ENCODE data around the gene SLC16A12. TPM values are rescaled to one million over a fixed set of nuclear protein-coding genes. Genes with fewer than 3 reads are reported as not detected.

Gene SLC16A12
- total RNA-seq, 2 experiments from 2014 or later: not detected

DNA sequence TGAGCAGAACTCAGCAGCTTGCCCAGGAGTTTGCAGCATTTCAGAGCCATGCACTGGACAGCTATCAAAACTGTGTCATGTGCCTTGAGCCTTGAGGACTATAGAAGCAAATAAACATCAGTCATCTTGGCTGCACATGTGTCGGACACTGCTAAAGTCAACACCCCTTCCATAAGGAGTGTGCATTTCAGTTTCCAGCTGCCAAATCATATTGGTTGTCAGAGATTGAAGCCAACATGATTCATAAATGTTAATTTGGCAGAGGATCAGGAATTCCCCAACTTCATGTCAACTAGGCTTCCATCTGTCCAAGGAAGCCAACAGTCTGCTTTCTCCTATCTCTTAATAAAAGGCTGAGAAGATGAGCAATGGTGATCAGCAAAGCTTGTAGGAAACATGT lies 32.8 kb downstream of the SLC16A12 start:
- H3K4me1 Mint-ChIP-seq (ENCODE audit: low read depth): peaks cover 10% of the 10 kb centered on the region
- no peaks in the 10 kb centered on the region for H3K9me3 Mint-ChIP-seq
- no peaks in the 10 kb centered on the region for H3K36me3 Mint-ChIP-seq (ENCODE audit: low read depth)
- no peak overlapping the region for H3K27ac Mint-ChIP-seq
- no peak for DNase-seq
- no peak overlapping the region for H3K4me3 Mint-ChIP-seq
- CTCF ChIA-PET: interaction anchor here (0.6 kb wide), 1 partner anchor 56 kb away, joined by 3 read pairs; no protein-coding TSS in a partner anchor
- H3K27me3 Mint-ChIP-seq (ENCODE audit: low read depth): no peaks in the 10 kb centered on the region
- intact Hi-C loops (cut with micrococcal nuclease): no loop called here

DNA sequence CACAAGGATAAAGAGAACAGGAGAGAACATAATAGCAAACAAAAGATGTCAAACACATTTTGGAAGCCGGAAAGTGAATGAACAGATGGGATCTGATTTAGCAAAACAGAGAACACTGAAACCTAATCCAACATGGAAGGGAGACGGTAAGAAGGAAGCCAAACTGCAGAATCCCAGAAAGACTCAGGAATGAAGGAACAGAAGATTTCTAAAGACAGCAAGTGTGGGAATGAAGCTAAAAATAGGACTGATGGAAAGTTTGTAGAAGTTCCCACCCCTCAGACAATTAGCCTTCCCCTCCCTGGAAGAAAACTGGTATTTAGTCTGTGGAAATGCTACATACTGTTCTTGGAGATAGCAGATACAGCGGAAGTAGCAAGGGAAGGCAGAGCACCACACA lies 40.8 kb downstream of the SLC16A12 start:
- H3K27me3 Mint-ChIP-seq (ENCODE audit: low read depth): no peaks in the 10 kb centered on the region
- DNase-seq: no peak
- CTCF ChIA-PET: interaction anchor here (0.6 kb wide), 1 partner anchor 1385 kb away, joined by 3 read pairs; no protein-coding TSS in a partner anchor
- no peak overlapping the region for H3K27ac Mint-ChIP-seq
- intact Hi-C loops (cut with micrococcal nuclease): no loop called here
- no peaks in the 10 kb centered on the region for H3K9me3 Mint-ChIP-seq
- no peak overlapping the region for H3K4me3 Mint-ChIP-seq
- H3K4me1 Mint-ChIP-seq (ENCODE audit: low read depth): no peaks in the 10 kb centered on the region
- no peaks in the 10 kb centered on the region for H3K36me3 Mint-ChIP-seq (ENCODE audit: low read depth)

DNA sequence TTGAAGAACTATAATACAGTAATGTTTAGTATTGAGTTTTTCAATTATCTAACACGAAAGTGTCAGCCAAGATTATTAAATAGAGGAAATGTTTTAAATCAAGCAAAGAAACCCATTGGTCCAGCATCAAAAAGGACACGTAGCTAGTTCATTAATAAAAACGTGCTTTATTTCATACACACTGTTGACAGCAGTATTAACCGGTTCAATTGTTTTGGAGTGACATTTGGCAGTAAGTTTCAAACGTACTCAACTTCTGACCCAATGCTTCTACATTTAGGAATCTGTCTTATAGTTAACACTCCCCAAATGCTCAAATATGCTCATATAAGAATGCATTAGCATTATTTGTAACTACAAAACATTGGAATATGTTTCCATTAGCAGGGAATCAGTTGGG lies 41.3 kb downstream of the SLC16A12 start:
- H3K27ac Mint-ChIP-seq: no peak overlapping the region
- DNase-seq: no peak
- H3K27me3 Mint-ChIP-seq (ENCODE audit: low read depth): no peaks in the 10 kb centered on the region
- intact Hi-C loops (cut with micrococcal nuclease): no loop called here
- no peaks in the 10 kb centered on the region for H3K36me3 Mint-ChIP-seq (ENCODE audit: low read depth)
- no peaks in the 10 kb centered on the region for H3K9me3 Mint-ChIP-seq
- H3K4me1 Mint-ChIP-seq (ENCODE audit: low read depth): no peaks in the 10 kb centered on the region
- CTCF ChIA-PET: interaction anchor here (0.6 kb wide), 1 partner anchor 1386 kb away, joined by 3 read pairs; no protein-coding TSS in a partner anchor
- H3K4me3 Mint-ChIP-seq: no peak overlapping the region

DNA sequence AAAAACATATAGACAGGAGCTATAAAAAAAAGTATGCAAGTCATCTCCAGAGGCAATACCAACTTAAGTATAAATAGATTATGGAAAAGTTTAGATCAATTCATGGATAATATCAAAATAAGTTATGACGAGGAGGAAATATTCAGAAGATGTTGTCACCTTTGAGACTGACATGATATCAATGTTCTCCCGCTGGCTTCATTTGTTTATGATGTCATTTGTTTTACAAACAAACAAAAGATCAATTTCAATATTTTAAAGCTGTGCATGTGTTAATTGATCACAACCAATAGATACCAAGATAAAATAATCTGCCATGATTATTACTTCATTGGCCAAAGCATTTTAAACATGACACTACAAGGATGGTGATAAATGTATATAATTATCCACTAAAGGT lies 43.5 kb downstream of the SLC16A12 start:
- no peaks in the 10 kb centered on the region for H3K27me3 Mint-ChIP-seq (ENCODE audit: low read depth)
- H3K27ac Mint-ChIP-seq: no peak overlapping the region
- CTCF ChIA-PET: no interaction called here
- DNase-seq: no peak
- no peak overlapping the region for H3K4me3 Mint-ChIP-seq
- intact Hi-C loops (cut with micrococcal nuclease): no loop called here
- no peaks in the 10 kb centered on the region for H3K36me3 Mint-ChIP-seq (ENCODE audit: low read depth)
- no peaks in the 10 kb centered on the region for H3K4me1 Mint-ChIP-seq (ENCODE audit: low read depth)
- H3K9me3 Mint-ChIP-seq: no peaks in the 10 kb centered on the region

DNA sequence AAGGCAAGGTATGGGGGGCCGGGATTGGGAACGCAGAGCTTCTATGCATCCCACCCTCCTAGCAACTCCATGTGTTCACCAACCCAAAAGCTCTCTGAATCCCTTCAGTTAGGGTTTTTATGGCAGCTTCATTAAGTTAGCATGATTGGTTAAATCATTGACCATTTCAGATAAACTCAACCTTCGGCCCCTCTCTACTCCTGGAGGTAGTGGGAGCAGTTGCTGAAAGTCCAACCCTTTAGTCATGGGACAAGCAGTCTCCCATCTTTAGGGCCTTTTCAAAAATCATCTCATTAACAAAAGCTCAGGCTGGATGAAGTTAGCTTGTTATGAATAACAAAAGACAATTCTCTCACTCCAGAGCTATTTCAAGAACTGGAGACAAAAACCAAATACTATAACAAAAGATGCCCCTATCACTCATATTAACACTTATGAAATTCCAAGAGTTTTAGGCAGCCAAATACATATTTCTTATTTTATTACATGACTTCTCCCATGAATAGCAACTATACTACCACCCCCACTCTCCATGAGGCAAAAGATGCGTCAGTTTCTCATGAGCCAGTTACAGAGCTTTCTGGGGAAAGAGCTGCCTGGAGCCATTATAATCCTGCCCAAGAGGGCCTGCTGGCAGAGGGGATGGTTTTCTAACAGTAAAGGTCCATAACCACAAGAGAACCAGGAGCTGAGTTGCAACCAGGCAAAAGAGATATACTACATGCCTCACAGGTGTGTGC lies 44.6 kb downstream of the SLC16A12 start:
- Mint-ChIP-seq H3K4me1 (ENCODE audit: low read depth) (no peaks in the 10 kb centered on the region), H3K4me3 (no peak overlapping the region), H3K9me3 (no peaks in the 10 kb centered on the region), H3K27me3 (ENCODE audit: low read depth) (no peaks in the 10 kb centered on the region), H3K36me3 (ENCODE audit: low read depth) (no peaks in the 10 kb centered on the region), H3K27ac (no peak overlapping the region)
- no peak for DNase-seq
- intact Hi-C loops (cut with micrococcal nuclease): no loop called here
- CTCF ChIA-PET: interaction anchor here (0.6 to 0.9 kb wide), 3 partner anchors 31 to 72 kb away, joined by 3 read pairs; no protein-coding TSS in a partner anchor

DNA sequence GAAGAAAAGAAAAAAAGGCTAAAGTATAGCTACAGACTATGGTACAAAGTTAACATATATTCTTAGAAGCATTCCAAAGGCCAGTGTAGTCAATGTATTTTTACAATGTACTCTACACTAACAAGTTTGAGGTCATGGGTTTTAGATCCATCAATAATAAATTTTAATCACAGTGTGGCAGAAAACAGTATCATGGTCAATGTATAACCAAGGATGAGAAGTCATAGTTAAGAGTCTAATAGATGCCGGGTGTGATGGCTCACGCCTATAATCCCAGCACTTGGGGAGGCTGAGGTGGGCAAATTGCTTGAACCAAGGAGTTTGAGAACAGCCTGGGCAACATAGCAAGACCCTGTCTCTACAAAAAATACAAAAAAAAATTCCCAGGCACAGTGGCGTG lies 53.1 kb downstream of the SLC16A12 start:
- no peaks in the 10 kb centered on the region for H3K36me3 Mint-ChIP-seq (ENCODE audit: low read depth)
- no peaks in the 10 kb centered on the region for H3K9me3 Mint-ChIP-seq

DNA sequence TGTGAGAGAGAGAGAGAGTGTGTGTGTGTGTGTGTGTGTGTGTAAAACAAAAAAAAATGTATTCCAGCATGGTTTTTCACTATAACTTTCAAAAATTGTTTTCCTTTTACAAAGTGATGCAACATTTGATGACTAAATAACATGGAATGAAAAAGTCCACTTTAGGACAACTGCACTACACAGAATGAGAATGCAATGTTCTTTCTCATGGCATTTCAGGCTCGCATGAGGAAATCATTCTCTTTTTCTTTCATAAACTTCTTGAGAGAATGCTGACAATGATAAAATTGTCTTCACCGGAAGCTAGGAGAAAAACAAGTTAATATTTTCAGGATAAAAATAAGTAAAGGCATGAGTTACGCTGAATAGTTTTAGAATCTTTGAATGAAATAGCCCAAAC lies 53.7 kb downstream of the SLC16A12 start:
- no peaks in the 10 kb centered on the region for H3K4me1 Mint-ChIP-seq (ENCODE audit: low read depth)
- no peak overlapping the region for H3K4me3 Mint-ChIP-seq
- peaks cover 6% of the 10 kb centered on the region for H3K27me3 Mint-ChIP-seq (ENCODE audit: low read depth)
- intact Hi-C loops (cut with micrococcal nuclease): no loop called here
- no peaks in the 10 kb centered on the region for H3K36me3 Mint-ChIP-seq (ENCODE audit: low read depth)
- CTCF ChIA-PET: no interaction called here
- H3K27ac Mint-ChIP-seq: no peak overlapping the region
- DNase-seq: no peak
- no peaks in the 10 kb centered on the region for H3K9me3 Mint-ChIP-seq

More for the DNA sequence above, 53.1 kb downstream of the SLC16A12 start:
- no peak for DNase-seq
- Mint-ChIP-seq H3K27me3 (ENCODE audit: low read depth) (peaks cover 6% of the 10 kb centered on the region), H3K4me1 (ENCODE audit: low read depth) (no peaks in the 10 kb centered on the region), H3K4me3 (no peak overlapping the region), H3K27ac (no peak overlapping the region)
- intact Hi-C loops (cut with micrococcal nuclease): no loop called here
- CTCF ChIA-PET: no interaction called here

DNA sequence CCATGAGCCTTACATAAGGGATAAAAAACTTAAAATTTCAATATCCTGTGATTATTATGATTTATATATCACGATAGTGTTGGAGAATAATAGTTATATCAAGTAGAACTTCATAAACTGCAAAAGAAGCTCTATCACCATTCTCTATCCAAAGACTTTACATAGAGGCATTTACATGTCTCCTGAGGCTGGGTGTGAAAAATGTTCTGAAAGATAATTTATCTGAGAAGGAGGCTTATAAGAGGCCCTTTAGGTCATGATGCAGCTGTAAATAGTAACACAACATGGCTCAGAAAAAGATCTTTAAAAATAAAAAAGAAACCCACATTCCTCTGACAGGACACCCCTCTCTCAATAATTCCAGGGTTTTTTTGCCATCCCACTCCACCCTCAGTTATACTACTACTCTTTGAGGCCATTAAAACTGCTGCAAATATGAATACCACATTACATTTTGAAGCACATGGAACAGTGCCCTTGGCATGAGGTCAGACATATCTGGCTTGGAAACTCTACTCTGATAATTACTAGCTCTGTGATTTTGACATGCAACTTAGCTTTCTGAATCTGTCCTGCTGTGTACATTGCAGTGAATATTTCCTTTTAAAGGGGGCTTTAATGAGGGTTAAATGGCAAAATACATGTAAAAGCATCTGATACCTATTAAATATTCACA lies 55.5 kb downstream of the SLC16A12 start:
- CTCF ChIA-PET: interaction anchor here (1.0 kb wide), 1 partner anchor 13 kb away, joined by 3 read pairs; no protein-coding TSS in a partner anchor
- Mint-ChIP-seq H3K4me1 (ENCODE audit: low read depth) (no peaks in the 10 kb centered on the region), H3K27me3 (ENCODE audit: low read depth) (peaks cover 6% of the 10 kb centered on the region)

DNA sequence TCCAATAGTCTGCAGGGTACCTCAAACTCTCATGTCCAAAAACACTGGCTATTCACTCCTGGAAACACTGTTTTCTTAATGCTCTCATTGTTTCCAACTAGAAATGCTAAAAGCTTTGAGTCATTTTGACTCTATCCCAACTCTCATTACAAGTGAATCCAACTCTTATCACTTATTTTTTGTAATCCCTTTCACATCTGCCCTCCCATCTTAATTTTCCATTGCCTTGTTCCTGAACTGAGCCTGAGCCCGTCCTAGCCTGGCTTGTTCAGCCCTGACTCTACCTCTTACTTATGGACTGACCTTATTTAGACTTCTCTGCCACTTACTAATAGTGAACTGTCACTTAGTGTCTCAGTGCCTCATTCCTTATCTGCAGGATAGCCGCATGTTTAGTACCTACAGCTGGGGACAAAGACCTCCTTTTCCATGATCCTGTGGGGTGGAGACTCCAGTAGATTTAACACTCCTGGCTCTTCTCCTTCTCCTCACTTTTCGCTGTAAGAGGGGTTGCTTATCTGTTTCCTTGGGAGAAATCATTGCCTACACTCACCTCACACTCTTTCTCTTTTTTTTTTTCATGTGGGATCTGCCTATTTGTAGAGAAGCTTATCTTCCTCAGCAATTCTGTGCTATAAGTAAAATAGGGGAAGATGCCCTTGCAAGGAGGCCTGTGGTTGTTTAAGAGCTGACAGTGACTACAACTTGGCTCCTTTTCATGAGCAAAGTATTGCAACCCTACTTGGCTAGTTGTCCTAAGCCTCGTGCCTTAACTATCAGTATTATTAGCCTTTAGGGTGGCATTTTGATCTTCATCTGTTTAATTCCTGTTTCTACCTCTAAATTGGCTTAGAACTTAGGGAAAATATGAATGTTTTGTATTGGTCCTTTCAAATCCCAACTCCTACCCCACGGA lies 56.4 kb downstream of the SLC16A12 start:
- Mint-ChIP-seq H3K36me3 (ENCODE audit: low read depth) (no peaks in the 10 kb centered on the region), H3K27me3 (ENCODE audit: low read depth) (peaks cover 6% of the 10 kb centered on the region), H3K4me3 (no peak overlapping the region), H3K9me3 (no peaks in the 10 kb centered on the region), H3K4me1 (ENCODE audit: low read depth) (no peaks in the 10 kb centered on the region), H3K27ac (no peak overlapping the region)
- intact Hi-C loops (cut with micrococcal nuclease): no loop called here
- no peak for DNase-seq
- CTCF ChIA-PET: interaction anchor here (0.6 kb wide), 1 partner anchor 1118 kb away, joined by 3 read pairs; no protein-coding TSS in a partner anchor

More for the DNA sequence above, 55.5 kb downstream of the SLC16A12 start:
- Mint-ChIP-seq H3K9me3 (no peaks in the 10 kb centered on the region), H3K27ac (no peak overlapping the region), H3K4me3 (no peak overlapping the region), H3K36me3 (ENCODE audit: low read depth) (no peaks in the 10 kb centered on the region)
- DNase-seq: no peak
- intact Hi-C loops (cut with micrococcal nuclease): no loop called here

DNA sequence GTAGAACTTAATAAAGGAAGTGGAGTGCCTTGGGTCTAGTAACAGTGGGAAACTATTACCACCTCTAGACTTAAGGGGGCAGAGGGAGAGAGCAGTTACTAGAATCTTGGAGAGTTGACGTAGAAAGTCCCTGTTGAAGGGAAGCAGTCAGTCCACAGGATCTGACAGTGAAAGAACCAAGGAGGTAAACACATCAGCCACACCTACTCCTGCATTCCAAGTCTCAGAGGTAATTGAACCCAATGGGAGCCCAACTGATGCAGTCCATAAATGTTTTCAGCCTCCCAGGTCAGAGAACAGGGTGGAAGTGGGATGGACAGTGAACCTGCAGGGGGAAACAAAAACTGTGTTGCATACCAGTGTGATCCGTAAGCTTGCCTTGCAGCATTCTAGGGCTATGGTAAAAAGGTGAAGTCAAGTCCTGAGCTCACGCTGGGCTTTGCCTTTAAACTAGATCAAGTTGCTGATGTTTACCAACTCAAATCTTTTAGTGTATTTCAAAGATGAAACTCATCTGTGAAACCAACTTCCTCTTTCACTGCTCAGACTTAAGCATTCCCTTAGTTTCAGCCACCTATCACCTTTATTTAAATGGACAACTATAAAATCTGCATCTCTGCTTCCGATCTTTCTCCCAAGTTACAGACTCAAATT lies 57.2 kb downstream of the SLC16A12 start:
- DNase-seq: no peak
- Mint-ChIP-seq H3K4me1 (ENCODE audit: low read depth) (no peaks in the 10 kb centered on the region), H3K4me3 (no peak overlapping the region), H3K27me3 (ENCODE audit: low read depth) (peaks cover 4% of the 10 kb centered on the region), H3K9me3 (no peaks in the 10 kb centered on the region), H3K36me3 (ENCODE audit: low read depth) (no peaks in the 10 kb centered on the region), H3K27ac (no peak overlapping the region)
- CTCF ChIA-PET: interaction anchor here (0.6 kb wide), 1 partner anchor 1118 kb away, joined by 3 read pairs; no protein-coding TSS in a partner anchor
- intact Hi-C loops (cut with micrococcal nuclease): no loop called here

DNA sequence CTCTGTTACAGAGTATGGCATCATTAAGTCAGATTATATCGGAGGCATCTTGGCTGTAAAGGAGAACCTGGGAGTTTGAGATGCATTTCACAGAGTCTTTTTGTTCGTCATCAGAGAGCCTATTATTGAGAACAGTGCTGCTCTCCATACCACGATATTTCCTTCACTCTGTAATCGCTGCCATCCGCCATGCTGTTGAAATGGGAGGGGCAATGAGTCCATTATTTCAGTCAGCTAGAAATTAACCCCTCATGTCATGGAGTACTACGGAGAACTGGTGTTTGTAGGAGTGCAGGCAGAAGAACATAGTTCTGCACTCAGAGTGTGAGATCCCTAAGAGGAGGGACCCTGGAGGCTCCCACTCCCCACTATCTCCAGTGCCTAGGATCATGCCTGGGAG lies 59.2 kb downstream of the SLC16A12 start:
- CTCF ChIA-PET: no interaction called here
- no peaks in the 10 kb centered on the region for H3K4me1 Mint-ChIP-seq (ENCODE audit: low read depth)
- no peak overlapping the region for H3K4me3 Mint-ChIP-seq
- no peaks in the 10 kb centered on the region for H3K9me3 Mint-ChIP-seq
- peaks cover 4% of the 10 kb centered on the region for H3K27me3 Mint-ChIP-seq (ENCODE audit: low read depth)
- no peaks in the 10 kb centered on the region for H3K36me3 Mint-ChIP-seq (ENCODE audit: low read depth)
- H3K27ac Mint-ChIP-seq: no peak overlapping the region
- intact Hi-C loops (cut with micrococcal nuclease): no loop called here
- no peak for DNase-seq

DNA sequence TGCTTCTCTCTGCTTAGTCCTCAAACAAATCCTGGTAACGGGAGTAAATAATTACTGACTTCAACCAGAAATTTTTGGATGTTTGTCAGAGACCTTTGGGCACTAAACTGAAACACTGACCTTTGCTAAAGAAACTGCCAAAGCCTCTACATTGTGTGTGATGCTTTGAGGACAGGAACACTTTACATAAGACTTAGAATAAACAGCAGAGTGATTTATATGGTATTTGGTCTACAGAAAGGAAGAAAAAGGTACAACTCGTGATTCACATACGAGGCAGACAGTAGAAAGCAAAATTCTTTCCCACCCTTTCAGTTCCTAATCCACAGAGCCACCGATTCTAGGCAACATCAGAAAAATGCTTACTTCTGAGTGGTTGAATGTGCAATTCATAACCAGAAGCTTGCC lies 59.8 kb downstream of the SLC16A12 start:
- Mint-ChIP-seq H3K4me1 (ENCODE audit: low read depth) (no peaks in the 10 kb centered on the region), H3K27me3 (ENCODE audit: low read depth) (peaks cover 1% of the 10 kb centered on the region), H3K9me3 (no peaks in the 10 kb centered on the region), H3K4me3 (no peak overlapping the region), H3K36me3 (ENCODE audit: low read depth) (no peaks in the 10 kb centered on the region), H3K27ac (no peak overlapping the region)
- CTCF ChIA-PET: no interaction called here
- no peak for DNase-seq
- intact Hi-C loops (cut with micrococcal nuclease): no loop called here

Measured in activated naive CD4-positive, alpha-beta T cell treated with anti-CD3 and anti-CD28 coated beads for 36 hours (primary cell).